KOPT-K1 (cell line): ENCODE measurements around the gene GDPD5.

Experiments used
- H3K27ac ChIP-seq: fragments of 200-600 bp; sonication (generic); 2 replicates; pipeline ENCODE4 v1.5.1; 2016; ENCODE audit warnings: antibody characterized with exemption, mild to moderate bottlenecking, low read depth, low read length; ENCODE audit not compliant: poor library complexity, severe bottlenecking
- H3K36me3 ChIP-seq: fragments of 200-600 bp; sonication (generic); 2 replicates; pipeline ENCODE4 v1.5.1; 2017; ENCODE audit warnings: antibody characterized with exemption, mild to moderate bottlenecking, low read length, moderate library complexity; ENCODE audit not compliant: insufficient read depth
- H3K9me3 ChIP-seq: fragments of 200-600 bp; sonication (generic); 2 replicates; pipeline ENCODE4 v1.5.1; 2017; ENCODE audit warnings: antibody characterized with exemption, low read length, mild to moderate bottlenecking; ENCODE audit not compliant: insufficient read depth, poor library complexity, severe bottlenecking

The GDPD5 gene

GRCh38 chr11:75513250-75513649, 12.5 kb downstream of the GDPD5 start:
- H3K36me3 ChIP-seq: no peaks in the 10 kb centered on the region
- no peak overlapping the region for H3K27ac ChIP-seq
- no peaks in the 10 kb centered on the region for H3K9me3 ChIP-seq

GRCh38 chr11:75510723-75511019, 15.1 kb downstream of the GDPD5 start:
- Histone ChIP-seq H3K36me3 (no peaks in the 10 kb centered on the region), H3K9me3 (no peaks in the 10 kb centered on the region), H3K27ac (no peak overlapping the region)

- no peak overlapping the region for H3K27ac ChIP-seq
- H3K9me3 ChIP-seq: no peaks in the 10 kb centered on the region
- H3K36me3 ChIP-seq: no peaks in the 10 kb centered on the region
Measured at GRCh38 chr11:75510004-75510722, 15.6 kb downstream of the GDPD5 start.

DNA sequence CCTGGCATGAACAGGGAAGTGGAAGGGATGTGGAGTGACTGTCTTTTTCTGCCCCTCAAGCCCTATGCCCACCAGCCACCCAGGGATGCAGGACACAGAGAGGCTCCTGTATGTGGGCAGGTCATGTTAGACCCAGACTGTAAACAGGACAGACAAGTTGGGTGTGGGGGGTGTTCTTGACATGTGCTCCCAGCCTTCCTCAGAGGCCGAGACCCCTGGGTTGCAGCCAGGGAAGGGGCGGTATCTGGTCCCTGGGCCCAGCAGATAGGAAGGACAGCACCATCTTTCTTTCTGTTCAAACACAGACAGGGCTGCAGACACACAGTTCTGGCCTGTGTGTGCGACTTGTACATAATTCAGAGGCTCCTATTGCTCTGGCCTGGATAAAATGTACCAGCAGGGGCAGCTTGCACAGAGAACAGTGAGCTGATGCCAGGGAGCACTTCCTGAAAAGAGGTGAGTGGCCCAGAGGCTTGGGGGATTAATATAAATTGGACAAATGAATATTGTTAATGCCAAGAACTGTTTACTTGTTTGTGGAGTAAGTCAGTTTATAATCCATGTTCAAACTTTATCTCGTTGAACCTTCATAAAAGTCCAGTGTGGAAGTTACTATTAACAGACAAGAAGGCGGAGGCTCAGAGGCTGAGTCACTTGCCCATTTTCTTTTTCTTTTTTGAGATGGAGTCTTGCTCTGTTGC, 16.6 kb downstream of the GDPD5 start:
- no peaks in the 10 kb centered on the region for H3K9me3 ChIP-seq
- no peaks in the 10 kb centered on the region for H3K36me3 ChIP-seq
- H3K27ac ChIP-seq: peak overlapping the region; percentile 74

DNA sequence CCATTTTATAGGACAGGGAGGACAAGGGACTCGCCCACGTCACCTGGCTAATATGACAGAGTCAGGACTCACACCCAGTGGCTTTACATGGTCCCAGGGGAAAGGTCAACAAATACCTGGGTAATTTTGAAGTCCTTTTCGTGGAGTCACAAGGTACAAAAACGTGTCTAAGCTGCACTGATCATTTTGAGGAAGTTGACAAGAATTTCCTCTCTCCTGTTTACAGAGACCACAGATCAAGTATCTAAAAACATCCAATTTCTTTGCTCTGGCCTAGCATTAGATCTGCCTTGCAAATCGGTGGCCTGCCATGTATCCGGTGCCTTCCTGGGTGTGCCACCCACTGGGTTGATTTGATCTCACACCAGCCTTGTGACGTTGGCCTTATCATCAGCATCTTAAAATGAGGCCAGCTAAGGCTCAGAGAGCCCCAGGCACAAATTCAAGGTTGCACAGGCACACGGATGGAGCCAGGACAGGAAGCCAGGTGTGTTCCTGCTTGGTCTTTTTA, 17.6 kb downstream of the GDPD5 start:
- Histone ChIP-seq H3K36me3 (no peaks in the 10 kb centered on the region), H3K27ac (peak overlapping the region; percentile 74), H3K9me3 (no peaks in the 10 kb centered on the region)

DNA sequence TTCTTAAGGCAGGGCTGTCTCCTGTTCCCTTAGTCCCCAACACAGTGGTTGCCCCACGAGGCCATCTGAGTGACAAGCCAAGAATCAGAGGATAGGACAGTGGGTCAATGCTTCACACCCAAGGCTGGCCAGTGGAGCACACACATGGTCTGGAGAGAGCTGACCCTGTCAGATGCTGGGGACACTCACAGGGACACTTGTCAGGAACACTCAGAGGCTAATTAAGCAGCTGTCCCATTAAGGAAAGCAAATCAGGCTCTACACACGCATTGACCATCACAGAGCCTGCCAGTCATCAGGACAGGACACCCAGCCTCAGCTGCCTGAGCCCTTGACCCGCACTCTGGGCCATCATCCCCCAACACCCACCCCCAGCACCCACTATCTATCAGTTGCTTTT, 18.2 kb downstream of the GDPD5 start:
- no peaks in the 10 kb centered on the region for H3K9me3 ChIP-seq
- peak overlapping the region; percentile 74 for H3K27ac ChIP-seq
- no peaks in the 10 kb centered on the region for H3K36me3 ChIP-seq

- Histone ChIP-seq H3K9me3 (no peaks in the 10 kb centered on the region), H3K36me3 (no peaks in the 10 kb centered on the region), H3K27ac (peak overlapping the region; percentile 74)
Measured at GRCh38 chr11:75506827-75507226, 18.9 kb downstream of the GDPD5 start.

DNA sequence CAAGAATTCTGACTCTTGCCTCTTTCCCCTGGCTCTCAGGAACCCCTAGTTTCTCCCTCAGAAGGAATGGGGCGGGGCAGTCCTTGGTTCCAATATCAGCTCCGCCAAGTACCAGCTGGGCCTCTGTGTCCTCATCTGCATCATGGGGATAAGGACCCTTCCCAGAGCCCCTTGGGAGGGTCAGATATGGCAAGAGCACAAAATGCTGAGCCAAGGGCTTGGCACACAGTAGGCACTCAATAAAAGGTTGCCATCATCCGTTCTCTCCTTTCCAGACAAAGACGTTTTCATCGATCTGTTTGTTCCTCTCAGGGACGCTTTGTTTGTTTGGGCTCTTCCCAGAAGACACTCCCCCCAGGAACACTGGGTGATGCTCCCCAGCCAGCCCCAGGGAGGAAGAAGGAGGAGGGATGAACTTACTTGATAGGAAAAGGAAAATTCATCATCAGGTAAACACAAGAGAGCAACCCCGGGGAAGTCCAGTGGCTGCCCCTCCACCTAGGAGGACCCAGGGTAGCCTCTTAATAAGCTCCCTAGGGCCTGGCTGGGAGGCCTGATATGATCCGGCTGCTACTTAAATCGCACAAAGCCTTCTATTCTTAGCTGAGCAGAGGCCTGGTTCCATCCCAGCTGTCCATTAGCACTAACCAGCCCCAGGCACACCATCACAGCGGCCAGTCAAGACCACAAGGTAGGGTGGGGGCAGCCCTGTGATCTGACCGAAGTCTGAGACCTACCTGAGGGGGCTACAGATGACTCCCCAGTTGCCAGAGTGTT, 19.6 kb downstream of the GDPD5 start:
- Histone ChIP-seq H3K27ac (peak overlapping the region; percentile 74), H3K9me3 (no peaks in the 10 kb centered on the region), H3K36me3 (no peaks in the 10 kb centered on the region)

DNA sequence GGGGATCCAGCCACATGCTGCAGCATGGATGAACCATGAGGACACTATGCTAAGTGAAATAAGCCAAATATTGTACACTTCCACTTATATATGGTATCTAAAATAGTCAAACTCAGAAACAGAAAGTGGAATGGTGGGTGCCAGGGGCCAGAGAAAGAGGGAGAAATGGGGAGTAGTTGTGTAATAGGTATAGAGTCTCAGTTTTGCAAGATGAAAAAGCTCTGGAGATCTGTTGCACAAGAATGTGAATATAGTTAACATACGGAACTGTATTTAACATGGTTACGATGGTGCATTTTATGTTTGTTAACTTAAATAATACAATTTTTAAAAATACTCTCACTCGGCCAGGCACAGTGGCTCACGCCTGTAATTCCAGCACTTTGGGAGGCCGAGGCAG, 21.2 kb downstream of the GDPD5 start:
- Histone ChIP-seq H3K27ac (no peak overlapping the region), H3K9me3 (no peaks in the 10 kb centered on the region)

DNA sequence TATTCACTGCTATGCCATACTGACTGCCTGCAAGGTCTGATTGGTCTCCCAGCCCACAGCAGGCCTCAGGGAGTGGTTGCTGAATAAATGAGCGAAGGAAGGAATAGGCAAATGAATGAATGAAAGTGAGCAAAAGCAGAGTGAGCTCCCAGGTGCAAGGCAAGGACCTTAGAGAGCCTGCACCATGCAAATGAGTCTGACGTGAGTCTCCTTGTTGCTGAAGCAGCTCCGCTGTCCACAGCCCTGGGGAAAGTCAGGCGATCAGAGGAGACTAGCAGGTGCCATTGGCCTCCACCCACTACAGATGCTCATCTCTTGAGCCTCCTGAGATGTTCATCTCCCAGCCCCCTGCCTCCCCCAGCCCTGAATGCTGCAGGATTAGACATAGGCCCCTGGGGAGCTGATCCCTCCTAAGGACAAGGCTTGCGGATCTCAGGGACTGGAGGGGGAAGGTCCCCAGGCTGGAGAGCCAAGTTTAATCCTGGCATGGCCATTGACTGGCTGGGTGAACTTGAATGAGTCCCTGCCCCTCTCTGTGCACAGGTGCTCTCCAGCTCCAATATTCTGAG, 22.1 kb downstream of the GDPD5 start:
- Histone ChIP-seq H3K9me3 (no peaks in the 10 kb centered on the region), H3K27ac (no peak overlapping the region)

More for the DNA sequence above, 21.2 kb downstream of the GDPD5 start:
- H3K36me3 ChIP-seq: no peaks in the 10 kb centered on the region

GRCh38 chr11:75502138-75502537, 23.6 kb downstream of the GDPD5 start:
- Histone ChIP-seq H3K27ac (no peak overlapping the region), H3K36me3 (no peaks in the 10 kb centered on the region), H3K9me3 (no peaks in the 10 kb centered on the region)

More for the DNA sequence above, 22.1 kb downstream of the GDPD5 start:
- H3K36me3 ChIP-seq: no peaks in the 10 kb centered on the region

GRCh38 chr11:75500742-75501141, 25.0 kb downstream of the GDPD5 start:
- H3K27ac ChIP-seq: no peak overlapping the region
- no peaks in the 10 kb centered on the region for H3K36me3 ChIP-seq
- no peaks in the 10 kb centered on the region for H3K9me3 ChIP-seq

DNA sequence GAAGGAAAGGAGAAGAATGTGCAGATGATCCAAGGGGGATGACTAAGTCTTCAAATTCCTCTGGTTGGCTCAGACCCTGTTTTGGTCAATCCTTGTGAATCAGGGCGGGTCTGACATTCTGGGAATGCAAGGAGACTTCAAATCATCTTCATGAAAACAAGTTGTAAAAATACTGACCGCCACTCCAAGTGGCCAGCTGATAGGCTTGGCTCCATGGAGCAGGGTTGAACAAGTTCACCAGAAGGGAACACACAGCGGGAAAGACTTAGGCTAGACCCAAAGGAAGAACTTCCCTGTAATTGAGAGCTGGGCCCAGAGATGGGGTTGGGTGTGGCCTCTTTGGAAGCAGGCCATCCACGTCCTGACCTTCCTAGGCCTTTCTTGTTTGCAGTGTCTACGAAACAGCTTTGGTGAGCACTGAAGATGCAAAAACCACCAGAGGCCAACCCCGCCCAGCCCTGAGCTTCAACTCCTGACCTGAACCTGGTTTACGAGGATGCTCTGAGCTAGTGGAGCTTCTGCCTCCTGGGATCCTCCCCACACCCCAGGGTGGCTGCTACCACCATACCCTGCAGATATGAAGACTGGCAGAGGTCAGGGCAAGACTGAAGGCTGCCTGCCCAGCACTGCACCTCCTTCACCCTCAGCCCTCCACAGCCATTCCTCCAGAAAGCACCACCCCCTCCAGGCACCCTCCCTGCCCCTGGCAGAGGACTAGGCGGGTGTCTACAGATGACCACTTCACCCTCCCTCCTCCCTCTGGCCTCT, 26.1 kb downstream of the GDPD5 start:
- no peaks in the 10 kb centered on the region for H3K36me3 ChIP-seq
- no peak overlapping the region for H3K27ac ChIP-seq

DNA sequence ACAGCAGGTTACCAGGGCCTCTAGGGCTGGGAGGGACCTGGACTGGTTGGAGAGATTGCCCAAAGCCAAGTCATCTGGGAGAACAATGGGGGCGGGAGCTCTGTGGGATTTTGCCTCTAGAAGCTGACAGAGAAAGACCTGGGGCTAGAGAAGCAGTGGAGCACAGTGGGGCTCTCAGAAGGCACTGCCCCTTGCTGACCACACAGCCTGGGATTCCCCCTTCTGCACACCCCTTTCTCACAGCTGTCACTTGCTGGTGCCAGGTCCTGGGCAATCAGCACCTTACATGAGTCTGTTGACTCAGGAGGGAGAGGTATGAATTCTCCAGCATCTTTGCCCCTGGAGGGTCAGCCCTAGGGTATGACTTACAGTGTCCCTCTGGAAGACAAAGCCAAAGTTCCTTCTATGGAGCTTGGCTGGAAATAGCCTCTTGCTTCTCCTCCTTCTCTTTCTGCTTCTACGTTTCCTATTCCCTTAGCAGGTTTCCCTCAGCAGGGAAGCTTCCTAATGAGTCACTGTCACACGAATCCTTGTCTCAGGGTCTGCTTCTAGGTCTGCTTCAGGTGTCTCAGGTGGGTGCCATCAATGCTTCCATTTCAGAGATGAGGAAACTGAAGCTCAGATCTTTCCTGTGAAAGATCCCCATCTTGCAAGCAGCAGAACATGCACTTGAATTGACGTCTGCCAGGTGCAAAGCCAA, 27.0 kb downstream of the GDPD5 start:
- Histone ChIP-seq H3K9me3 (no peaks in the 10 kb centered on the region), H3K36me3 (no peaks in the 10 kb centered on the region), H3K27ac (no peak overlapping the region)

More for the DNA sequence above, 26.1 kb downstream of the GDPD5 start:
- H3K9me3 ChIP-seq: no peaks in the 10 kb centered on the region
